Hematopoietic multipotent progenitor cell treated with erythropoietin and hydrocortisone succinate and interleukin-3 and kit ligand, for 15 days (in vitro differentiated cells): ENCODE data around the gene TMEM117.
A peak's percentile ranks its signal among the peaks of the same experiment; 100 is the strongest.
"Not testable (repeated sequence)": the region's sequence is repeated elsewhere in the genome, so short reads cannot be mapped to it uniquely, and the experiment has no call there.

Source experiments
- DNase-seq: peaks from one replicate; pipeline ENCODE4 v3.0.0-alpha.2; 2015; ENCODE audit warnings: low spot score

Gene TMEM117

DNA sequence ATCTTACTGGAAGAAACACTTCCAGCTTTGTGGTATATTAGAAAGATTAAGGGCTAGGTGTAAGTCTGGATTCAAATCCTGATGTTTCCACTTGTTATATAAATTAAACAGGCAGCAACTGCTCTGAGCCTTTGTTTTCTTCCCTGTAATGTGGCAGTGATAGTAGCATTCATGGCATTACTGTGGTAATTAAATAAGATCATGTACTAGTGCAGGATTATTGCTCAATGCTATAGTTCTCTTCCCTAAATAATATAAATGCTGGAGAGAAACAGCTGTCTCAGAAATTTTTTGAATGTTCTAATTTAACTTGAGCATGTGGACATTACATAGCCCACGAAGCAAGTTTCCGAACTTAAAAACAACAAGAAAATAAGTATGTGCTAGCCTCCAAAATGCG lies 5.4 kb downstream of the TMEM117 start:
- no peak for DNase-seq

DNA sequence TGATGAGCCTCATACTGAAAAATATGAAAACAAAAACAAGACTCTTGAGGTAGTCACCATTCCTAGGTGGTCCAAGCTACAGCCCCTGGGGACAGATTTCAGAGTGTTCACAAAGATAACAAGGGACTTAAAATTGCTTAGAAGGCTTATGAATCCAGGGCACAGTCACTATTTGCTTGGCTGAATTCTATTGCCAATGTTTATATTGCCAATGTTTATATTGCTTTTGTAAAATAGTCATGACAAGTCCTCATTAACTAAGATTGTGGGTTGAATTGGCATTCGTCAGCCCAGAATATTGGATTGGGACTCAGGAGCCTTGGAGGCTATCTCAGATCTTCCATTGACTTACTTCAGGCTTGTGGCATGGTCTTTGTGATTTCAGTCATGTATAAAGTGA lies 6.4 kb downstream of the TMEM117 start:
- DNase-seq: no peak

DNA sequence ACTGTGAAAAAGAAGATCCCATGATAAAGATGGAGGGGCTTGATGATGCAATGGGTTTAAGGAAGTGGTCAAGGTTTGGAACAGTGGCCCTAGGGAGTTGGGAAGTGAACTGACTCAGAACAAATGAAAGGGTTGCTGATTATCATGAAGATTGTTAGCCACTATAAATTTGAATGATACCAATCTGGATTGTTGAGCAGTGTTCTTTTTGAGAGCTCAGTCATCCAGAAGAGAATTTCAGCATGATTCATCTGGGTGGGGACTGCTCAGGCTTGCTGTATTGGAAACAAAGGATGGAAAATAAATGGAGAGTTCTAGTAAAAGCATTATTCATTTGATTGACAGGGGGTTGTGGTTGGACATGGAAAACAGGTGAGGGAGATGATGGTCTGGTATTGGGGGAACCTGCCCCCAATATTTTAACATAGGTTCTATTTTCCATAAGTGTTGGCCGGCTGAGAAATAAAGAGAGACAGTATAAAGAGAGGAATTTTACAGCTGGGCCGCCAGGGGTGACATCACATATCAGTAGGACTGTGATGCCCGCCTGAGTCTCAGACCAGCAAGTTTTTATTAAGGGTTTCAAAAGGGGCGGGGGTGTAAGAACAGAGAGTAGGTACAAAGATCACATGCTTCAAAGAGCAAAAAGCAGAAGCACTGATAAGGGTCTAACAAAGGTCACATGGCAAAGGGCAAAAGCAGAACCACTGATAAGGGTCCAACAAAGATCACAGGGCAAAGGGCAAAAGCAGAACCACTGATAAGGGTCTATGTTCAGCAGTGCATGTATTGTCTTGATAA lies 11.7 kb downstream of the TMEM117 start:
- DNase-seq: not testable (repeated sequence)

DNA sequence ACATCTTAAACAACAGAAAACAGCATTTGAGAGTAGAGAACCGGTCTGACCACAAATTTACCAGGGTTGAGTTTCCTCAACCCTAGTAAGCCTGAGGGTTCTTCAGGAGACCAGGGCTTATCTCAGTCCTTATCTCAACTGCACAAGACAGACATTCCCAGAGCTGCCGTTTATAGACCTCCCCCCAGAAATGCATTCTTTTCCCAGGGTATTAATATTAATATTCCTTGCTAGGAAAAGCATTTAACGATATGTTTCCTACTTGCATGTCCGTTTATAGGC lies 12.3 kb downstream of the TMEM117 start:
- DNase-seq: no peak

DNA sequence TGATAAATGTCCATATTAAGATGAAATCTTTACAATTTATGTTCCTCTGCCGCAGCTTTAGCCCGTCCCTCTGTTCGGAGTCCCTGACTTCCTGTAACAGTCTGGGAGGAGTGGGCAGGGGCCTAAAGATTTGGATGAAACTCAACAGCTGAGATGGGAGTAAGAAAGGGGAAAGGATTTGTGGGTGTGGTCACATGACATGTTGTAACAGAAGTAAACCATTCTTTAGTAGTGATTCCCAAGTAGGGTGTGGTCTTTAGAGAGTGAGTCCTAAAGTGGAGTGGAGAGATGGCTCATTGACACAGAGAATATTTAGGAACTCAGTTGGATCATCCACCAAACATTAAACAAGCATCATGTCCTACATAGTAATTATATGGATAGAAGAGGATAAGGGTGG lies 12.9 kb downstream of the TMEM117 start:
- DNase-seq: no peak

DNA sequence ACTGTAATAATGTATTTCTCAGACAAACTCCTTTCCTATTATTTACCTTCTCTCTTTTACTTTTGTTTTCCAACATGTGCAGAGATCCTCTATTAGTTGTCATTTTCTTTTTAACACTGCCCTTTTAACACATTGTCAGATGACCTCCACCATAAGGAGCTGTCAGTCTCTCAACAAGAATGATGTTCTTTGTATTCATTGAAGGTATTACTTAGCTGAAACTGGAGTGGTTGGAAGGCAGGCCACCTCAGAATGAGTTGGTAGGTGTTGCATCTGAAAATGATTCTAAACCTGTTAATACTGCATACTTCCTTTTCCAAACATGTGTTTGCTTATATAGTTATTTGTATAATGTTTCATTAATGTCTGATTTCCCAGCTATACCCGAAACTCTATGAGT lies 16.9 kb downstream of the TMEM117 start:
- DNase-seq: no peak

DNA sequence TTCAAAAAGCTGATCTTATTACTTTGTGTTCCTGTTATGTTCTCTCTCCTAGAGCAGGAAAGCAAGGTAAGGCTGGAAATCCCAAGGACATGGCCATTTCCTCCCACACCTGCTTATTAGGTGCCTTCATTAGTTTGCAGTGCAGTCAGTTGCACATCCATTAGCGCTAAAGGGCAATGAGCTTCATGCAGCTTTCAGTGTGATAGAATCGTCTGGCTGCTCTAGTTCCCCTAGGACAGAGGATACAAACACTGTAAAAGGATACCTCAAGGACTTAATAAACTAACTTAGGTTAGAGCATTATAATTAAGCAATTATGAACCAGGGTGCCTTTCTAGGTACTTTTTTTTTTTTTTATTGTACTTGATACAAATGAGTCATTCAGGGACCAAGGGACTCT lies 21.1 kb downstream of the TMEM117 start:
- no peak for DNase-seq

DNA sequence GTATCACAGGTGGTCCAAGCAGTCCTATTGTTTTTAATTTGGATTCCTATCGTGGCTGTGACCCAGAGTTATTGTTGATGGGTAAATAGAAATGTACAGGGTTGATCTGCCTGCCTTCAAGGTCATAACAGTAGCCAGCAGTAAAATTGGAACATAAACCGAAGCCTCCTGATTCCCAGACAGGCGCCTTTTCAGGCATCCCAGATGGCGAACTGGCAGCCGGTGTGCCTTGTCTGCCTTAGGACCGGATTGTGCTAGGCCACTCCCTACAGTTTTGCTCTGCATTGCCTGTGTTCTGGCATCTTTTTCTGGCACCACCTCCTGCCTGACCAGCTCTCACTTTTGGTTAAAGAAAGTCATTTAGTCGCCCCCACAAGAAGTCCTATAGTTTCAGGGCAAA lies 22.2 kb downstream of the TMEM117 start:
- no peak for DNase-seq

DNA sequence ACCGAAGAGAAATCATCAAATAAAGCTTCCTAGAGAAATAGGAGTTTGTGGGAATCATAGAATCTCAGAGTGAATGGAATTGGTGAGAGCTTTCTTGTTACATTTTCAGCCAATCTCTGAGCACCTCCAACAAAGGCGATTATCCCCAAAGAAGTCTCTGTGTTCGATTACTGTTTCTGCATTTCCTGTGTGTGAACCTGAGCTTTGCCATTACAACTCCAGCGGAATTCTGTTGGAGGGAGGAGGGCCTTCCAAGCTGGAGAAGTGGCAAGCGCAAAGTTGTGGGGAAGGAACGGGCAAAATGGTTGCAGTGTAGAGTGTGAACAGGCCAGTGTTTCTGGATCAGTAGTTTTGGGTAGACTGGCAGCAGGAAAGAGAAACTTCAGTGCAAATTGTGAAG lies 23.1 kb downstream of the TMEM117 start:
- no peak for DNase-seq

DNA sequence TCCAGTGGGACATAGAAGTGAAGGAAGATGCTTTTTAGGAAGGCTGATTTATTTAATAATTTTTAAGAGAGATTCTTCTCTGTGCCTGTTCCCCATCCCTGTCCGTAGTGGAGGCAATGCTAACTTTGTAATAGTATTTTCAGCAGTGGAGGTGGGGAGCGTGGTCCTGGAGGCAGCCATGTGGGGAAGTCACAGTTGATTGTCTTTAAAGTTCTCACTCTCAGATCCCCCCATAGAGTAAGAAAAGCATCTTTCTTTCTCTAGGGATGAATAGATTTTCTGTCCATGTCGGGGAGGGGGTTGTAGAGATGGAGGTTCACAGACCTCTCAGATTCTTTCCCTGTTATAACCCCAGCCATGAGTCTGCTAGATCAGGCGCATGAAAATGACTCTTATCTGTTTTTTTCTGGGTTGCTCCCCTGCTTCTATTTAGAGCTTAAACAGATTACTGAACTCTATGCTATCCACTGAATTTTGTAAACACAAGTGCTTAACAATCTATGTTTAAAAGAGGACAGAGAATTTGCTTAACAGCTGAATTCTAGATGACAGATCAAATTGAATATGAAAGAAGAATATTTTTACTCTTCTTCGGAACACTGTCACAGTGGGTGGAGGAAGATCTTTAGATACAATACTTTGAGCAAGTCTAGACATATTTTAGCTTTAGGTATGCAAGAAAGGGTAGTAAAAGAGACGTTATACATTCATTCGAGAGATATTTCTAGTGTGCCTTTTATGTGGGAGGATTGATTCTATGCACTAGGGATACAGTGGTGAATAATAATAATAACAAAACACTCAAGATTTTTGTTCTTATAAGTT lies 25.3 kb downstream of the TMEM117 start:
- DNase-seq: no peak

DNA sequence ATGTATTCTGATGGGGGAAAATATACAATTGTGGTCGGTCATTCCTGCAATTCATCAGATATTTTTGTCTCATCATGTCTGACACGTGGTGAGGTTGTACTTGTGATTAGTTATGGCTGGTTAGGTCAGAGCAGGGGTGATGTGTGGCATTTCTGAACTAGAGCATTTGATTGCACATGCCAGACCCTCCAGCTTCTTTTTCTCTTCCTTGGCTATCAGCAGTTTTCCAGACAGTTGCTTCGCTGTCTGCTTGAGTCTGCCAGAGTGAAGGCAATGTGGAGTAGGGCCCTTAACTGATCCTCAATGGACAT lies 25.9 kb downstream of the TMEM117 start:
- DNase-seq: no peak

DNA sequence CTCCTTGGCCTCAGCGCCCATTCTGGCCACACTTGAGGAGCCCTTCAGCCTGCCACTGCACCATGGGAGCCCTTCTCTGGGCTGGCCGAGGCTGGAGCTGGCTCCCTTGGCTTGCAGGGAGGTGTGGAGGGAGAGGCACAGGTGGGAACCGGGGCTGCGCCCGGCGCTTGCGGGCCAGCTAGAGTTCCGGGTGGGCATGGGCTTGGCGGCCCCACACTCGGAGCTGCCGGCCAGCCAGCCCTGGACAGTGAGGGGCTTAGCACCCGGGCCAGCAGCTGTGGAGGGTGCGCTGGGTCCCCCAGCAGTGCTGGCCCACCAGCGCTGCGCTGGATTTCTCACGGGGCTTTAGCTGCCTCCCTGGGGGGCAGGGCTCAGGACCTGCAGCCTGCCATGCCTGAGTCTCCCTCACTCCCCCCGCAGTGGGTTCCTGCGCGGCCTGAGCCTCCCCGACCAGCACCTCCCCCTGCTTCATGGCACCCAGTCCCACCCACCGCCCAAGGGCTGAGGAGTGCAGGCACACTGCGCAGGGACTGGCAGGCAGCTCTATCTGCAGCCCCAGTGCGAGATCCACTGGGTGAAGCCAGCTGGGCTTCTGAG lies 28.0 kb downstream of the TMEM117 start:
- DNase-seq: no peak

DNA sequence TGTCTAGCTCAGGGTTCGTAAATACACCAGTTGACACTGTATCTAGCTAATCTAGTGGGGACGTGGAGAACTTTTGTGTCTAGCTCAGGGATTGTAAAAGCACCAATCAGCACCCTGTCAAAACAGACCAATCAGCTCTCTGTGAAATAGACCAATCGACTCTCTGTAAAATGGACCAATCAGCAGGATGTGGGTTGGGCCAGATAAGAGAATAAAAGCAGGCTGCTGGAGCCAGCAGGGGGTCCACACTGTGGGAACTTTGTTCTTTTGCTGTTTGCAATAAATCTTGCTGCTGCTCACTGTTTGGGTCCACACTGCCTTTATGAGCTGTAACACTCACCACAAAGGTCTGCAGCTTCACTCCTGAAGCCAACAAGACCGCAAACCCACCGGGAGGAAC lies 28.7 kb downstream of the TMEM117 start:
- DNase-seq: not testable (repeated sequence)

DNA sequence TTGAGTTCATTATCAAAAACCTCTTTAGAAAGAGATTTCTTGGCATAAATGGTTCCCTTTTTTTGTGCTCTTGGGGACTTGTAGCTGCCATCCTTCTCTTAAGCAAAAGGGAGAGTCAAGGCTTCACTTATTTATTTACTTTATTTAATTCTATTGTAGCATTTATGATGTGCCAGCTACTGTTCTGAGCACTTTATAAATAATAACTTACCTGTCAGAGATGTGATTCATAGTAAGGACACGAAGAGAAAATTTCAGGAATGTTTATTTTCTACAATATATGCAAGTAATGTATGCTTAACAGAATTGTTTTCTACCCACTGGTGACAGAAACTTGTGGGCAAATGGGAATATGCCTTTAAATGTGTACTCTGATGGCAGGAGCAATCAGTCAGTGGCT lies 33.3 kb downstream of the TMEM117 start:
- DNase-seq: no peak

DNA sequence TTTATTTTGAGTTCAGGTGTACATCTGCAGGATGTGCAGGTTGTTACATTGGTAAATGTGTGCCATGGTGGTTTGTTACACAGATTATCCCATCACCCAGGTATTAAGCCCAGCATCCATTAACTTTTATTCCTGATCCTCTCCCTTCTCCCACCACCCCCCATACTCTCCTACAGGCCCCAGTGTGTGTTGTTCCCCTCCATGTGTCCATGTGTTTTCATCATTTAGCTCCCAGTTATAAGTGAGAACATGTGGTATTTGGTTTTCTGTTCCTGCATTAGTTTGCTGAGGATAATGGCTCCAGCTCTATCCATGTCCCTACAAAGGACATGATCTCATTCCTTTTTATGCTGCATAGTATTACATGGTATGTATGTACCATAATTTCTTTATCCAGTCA lies 33.9 kb downstream of the TMEM117 start:
- not testable (repeated sequence) for DNase-seq

DNA sequence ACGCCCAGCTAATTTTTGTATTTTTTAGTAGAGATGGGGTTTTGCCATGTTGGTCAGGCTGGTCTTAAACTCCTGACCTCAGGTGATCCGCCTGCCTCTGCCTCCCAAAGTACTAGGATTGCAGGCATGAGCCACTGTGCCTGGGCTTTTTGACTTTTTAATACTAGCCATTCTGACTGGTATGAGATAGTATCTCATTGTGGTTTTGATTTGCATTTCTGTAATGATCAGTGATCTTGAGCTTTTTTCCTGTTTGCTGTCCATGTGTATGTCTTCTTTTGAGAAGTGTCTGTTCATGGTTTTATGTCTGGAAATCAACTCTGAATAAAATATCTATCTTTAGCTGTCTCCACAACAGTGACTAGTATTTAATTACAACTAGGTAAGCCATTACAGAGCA lies 35.4 kb downstream of the TMEM117 start:
- not testable (repeated sequence) for DNase-seq

DNA sequence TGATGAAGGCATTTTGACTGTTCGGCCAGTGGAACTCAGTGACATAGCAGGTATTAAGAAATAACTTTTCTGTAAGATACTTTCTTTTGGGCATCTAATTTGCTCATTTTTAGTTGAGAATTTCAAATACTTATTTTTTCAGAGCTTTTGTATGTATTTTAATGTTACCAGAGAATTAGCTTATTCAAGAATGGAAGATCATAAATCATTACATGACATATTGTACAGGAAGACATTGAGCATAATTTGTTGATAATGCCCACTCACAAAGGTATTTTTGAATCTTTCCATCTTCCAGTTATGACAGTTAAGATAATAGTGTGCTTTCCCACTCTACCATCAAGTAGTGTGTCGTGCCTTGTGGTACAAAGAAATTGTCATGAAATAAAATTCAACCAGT lies 36.5 kb downstream of the TMEM117 start:
- no peak for DNase-seq

DNA sequence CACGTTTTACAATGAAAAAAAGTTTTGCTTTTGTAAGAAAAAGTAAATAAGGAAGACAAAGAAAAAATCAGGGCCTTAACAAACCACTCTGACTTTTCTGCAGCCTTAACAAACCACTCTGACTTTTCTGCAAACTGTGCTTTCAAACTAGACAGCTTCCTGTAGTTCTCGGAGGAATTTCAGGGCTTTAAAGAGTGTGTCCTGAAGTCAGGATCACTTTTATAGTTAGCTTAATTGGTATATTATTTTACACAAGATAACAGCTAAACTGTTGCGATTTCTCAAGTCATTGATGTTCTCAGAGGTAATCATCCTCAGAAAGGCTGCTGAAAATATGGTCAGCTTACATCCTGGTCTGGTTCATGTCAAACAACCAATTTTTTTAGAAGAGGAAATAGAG lies 42.2 kb downstream of the TMEM117 start:
- DNase-seq: no peak

DNA sequence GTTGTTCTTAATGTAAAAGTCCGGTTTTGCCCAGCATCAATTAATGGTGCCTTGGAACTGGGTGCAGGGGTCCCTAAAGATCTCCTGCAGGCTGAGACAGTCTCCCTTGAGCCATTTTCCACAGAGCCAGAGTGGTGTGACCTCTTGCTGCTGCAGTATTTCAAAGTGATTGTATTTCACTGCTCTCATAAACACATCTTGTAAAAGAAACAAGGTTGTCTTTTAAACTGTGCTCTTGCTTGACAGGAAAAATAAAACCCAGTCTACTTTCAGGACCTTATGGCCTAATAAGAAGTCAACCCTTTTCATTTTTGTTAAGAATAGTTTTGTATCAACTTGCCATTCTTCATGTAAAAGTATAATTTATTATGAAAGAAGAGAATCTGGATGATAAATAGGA lies 44.7 kb downstream of the TMEM117 start:
- DNase-seq: no peak

DNA sequence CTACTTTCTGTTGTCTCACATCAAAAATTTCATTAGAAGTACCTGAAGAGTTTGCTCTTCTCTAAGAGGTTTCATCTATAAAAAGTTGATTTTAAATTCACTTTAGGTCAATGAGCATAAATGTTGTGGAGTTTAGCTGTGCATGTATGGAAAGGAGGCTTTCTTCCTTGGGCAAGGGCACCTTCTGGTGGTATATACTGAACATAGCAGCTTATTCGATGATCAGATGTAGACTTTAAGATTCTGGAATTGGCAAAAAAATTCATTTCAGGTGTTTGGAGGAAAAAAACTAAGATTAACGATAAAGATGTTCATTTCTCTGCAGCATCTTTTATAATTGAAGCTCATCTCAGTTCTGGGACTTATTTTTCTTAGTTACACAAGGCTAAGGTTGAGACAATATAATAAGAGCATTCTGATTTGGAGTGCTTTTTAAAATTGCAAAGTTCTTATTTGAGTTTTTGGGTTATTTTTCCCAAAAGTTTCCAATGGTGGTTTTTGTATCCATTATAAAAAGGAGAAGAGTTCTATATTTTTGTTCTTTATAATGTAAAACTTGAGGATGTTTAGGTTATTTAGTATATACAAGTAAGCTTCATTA lies 46.8 kb downstream of the TMEM117 start:
- DNase-seq: peak; percentile 55

DNA sequence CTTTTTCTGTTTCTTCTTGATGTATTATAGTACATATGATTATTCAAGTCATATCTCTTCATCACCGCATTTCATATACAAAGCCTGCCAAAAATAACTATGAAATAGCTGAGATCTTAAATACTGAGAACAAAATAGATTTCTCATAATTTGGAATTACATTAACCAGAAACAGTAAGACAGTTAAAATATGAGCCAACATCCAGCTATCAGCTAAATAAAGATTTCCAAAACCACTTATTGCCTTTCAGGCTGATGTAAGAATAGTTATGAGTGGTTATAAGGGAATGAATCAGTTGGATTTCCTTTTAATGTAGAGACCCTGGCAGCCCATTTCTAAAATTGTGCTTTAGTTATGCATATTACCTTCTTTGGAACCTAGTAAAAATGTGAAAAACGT lies 47.4 kb downstream of the TMEM117 start:
- DNase-seq: no peak

DNA sequence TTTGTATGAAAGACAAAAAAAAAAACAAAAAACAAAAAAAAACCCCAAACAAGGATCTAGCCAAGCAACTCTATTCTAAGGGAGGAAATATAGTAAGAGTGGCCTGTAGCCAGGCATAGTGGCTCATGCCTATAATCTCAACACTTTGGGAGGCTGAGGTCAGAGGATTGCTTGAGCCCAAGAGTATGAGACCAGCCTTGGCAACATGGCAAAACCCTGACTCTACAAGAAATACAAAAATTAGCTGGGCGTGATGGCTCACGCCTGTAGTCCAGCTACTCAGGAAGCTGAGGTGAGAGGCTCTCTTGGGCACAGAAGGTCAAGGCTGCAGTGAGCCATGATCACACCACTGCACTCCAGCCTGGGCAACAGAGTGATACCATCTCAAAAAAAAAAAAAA lies 47.9 kb downstream of the TMEM117 start:
- DNase-seq: no peak
